ENCODE results near the gene TLR4. TPM values are rescaled to one million over a fixed set of nuclear protein-coding genes. Genes with fewer than 3 reads are reported as not detected.
A peak's percentile ranks its signal among the peaks of the same experiment; 100 is the strongest.

Gene TLR4
- total and polyA plus RNA-seq, 11 donors: 2.0 to 37.4 (median 10.3) TPM

DNA sequence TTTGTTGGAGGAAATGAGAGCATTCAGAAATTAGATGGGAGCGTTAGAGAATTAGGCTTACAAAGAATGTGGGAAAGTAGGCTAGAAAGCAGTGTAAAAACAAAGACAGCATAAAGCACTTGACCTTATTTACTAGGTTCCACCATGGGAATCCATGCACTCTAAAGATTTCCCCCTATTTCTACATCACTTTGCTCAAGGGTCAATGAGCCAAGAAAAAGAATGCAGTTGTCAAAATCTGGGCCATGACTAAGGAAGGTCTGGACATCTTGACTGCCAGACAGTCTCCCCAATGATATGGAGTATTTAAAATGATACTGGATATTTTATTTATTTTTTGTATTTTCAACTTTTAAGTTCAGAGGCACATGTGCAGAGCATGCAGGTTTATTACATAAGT lies 3.4 kb downstream of the TLR4 start:
- ATAC-seq: no peak
- H3K27ac ChIP-seq: no peak overlapping the region
- DNase-seq: no peak
- H3K27me3 ChIP-seq: no peaks in the 10 kb centered on the region
- H3K9me3 ChIP-seq: no peaks in the 10 kb centered on the region
- peaks cover 0 to 70% (median 13%) of the 10 kb centered on the region in 12 donors for H3K4me1 ChIP-seq
- peaks cover 0 to 48% (median 45%) of the 10 kb centered on the region in 9 donors for H3K36me3 ChIP-seq
- H3K4me3 ChIP-seq: peak overlapping the region in 8 of 12 donors; percentile 53 to 72 (median 65)
- 52 to 79% (median 60%) methylated on average over 1 of the region's 1 CpG for WGBS, 4 donors
- TF ChIP-seq, protein P1, sequence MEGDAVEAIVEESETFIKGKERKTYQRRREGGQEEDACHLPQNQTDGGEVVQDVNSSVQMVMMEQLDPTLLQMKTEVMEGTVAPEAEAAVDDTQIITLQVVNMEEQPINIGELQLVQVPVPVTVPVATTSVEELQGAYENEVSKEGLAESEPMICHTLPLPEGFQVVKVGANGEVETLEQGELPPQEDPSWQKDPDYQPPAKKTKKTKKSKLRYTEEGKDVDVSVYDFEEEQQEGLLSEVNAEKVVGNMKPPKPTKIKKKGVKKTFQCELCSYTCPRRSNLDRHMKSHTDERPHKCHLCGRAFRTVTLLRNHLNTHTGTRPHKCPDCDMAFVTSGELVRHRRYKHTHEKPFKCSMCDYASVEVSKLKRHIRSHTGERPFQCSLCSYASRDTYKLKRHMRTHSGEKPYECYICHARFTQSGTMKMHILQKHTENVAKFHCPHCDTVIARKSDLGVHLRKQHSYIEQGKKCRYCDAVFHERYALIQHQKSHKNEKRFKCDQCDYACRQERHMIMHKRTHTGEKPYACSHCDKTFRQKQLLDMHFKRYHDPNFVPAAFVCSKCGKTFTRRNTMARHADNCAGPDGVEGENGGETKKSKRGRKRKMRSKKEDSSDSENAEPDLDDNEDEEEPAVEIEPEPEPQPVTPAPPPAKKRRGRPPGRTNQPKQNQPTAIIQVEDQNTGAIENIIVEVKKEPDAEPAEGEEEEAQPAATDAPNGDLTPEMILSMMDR (IDR thresholded peaks at IDR 0.05): no peak
- no peak for TF ChIP-seq POLR2A (IDR thresholded peaks at IDR 0.05)
- intact Hi-C loops (cut with DNase I): loop anchor here in 1 of 10 donors (10.0 kb wide), 1 partner anchor 63 kb away; no protein-coding TSS in a partner anchor

DNA sequence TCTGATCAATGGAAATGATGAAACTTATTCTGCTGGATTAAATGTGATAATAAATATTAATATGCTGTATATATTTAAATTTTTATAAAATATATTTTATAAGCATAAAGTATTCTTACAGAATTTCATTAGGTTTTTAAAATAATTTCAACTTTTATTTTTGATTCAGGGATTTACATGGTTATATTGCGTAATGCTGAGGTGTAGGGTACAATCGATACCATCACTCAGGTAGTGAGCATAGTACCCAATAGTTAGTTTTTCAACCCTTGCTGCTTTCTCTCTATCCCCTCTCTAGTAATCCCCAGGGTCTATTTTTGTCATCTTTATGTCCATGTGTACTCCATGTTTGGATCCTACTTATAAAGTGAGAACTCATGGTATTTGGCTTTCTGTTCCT lies 5.7 kb downstream of the TLR4 start:
- Histone ChIP-seq H3K4me3 (no peak overlapping the region), H3K36me3 (peaks cover 0 to 72% (median 68%) of the 10 kb centered on the region in 9 donors), H3K27ac (no peak overlapping the region), H3K27me3 (no peaks in the 10 kb centered on the region), H3K4me1 (peaks cover 0 to 71% (median 2%) of the 10 kb centered on the region in 12 donors), H3K9me3 (no peaks in the 10 kb centered on the region)
- WGBS, 4 donors: 93 to 100% (median 95%) methylated on average over 2 of the region's 2 CpGs
- DNase-seq: no peak
- intact Hi-C loops (cut with DNase I): loop anchor here in 1 of 10 donors (10.0 kb wide), 1 partner anchor 65 kb away; no protein-coding TSS in a partner anchor
- no peak for ATAC-seq
- TF ChIP-seq, protein P1 (IDR thresholded peaks at IDR 0.05): no peak
- no peak for TF ChIP-seq POLR2A (IDR thresholded peaks at IDR 0.05)

DNA sequence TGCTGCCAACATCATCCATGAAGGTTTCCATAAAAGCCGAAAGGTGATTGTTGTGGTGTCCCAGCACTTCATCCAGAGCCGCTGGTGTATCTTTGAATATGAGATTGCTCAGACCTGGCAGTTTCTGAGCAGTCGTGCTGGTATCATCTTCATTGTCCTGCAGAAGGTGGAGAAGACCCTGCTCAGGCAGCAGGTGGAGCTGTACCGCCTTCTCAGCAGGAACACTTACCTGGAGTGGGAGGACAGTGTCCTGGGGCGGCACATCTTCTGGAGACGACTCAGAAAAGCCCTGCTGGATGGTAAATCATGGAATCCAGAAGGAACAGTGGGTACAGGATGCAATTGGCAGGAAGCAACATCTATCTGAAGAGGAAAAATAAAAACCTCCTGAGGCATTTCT lies 10.1 kb downstream of the TLR4 start:
- WGBS, 4 donors: 65 to 80% (median 78%) methylated on average over 5 to 6 of the region's 6 CpGs
- DNase-seq (no peak), ATAC-seq (no peak)
- Histone ChIP-seq H3K36me3 (peaks cover 0 to 59% (median 54%) of the 10 kb centered on the region in 9 donors), H3K4me3 (no peak overlapping the region), H3K4me1 (peaks cover 0 to 85% (median 16%) of the 10 kb centered on the region in 12 donors), H3K27me3 (no peaks in the 10 kb centered on the region), H3K27ac (no peak overlapping the region), H3K9me3 (no peaks in the 10 kb centered on the region)
- intact Hi-C loops (cut with DNase I): no loop called here
- TF ChIP-seq, protein P1 (IDR thresholded peaks at IDR 0.05): peak in 1 of 12 donors; percentile 7
- no peak for TF ChIP-seq POLR2A (IDR thresholded peaks at IDR 0.05)

DNA sequence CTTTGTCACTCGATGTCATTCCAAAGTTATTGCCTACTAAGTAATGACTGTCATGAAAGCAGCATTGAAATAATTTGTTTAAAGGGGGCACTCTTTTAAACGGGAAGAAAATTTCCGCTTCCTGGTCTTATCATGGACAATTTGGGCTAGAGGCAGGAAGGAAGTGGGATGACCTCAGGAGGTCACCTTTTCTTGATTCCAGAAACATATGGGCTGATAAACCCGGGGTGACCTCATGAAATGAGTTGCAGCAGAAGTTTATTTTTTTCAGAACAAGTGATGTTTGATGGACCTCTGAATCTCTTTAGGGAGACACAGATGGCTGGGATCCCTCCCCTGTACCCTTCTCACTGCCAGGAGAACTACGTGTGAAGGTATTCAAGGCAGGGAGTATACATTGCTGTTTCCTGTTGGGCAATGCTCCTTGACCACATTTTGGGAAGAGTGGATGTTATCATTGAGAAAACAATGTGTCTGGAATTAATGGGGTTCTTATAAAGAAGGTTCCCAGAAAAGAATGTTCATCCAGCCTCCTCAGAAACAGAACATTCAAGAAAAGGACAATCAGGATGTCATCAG lies 11.3 kb downstream of the TLR4 start:
- H3K4me1 ChIP-seq: peaks cover 0 to 85% (median 26%) of the 10 kb centered on the region in 12 donors
- DNase-seq (no peak), ATAC-seq (peak in 1 of 4 donors; percentile 51)
- TF ChIP-seq, protein P1 (IDR thresholded peaks at IDR 0.05): no peak
- no peak for TF ChIP-seq POLR2A (IDR thresholded peaks at IDR 0.05)
- H3K4me3 ChIP-seq: no peak overlapping the region
- 37 to 49% (median 46%) methylated on average over 5 of the region's 5 CpGs for WGBS, 4 donors
- H3K27me3 ChIP-seq: no peaks in the 10 kb centered on the region
- intact Hi-C loops (cut with DNase I): no loop called here
- peaks cover 0 to 47% (median 42%) of the 10 kb centered on the region in 9 donors for H3K36me3 ChIP-seq
- no peak overlapping the region for H3K27ac ChIP-seq
- no peaks in the 10 kb centered on the region for H3K9me3 ChIP-seq
